Measurements from ENCODE around the gene ECE2.
"Not testable (repeated sequence)": the region's sequence is repeated elsewhere in the genome, so short reads cannot be mapped to it uniquely, and the experiment has no call there.

The ECE2 gene

DNA sequence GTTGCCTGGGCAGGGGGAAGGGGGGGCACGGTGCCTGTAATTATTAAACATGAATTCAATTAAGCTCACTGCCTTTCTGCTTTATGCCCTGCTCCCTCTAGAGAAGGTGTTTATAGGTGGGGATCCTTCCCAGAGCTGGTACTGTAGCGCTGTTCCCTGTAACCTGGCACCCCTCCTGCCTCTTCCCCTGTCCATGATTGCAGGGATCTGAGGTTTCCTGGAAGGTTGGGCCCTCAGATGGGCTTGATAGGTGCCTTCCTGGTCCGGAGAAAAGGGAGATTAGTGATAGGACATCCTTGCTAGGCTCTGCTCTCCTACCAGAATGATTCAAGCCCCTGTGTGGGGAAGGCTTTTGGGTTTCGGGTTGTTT is 59.5 kb downstream of the ECE2 start:
- in situ Hi-C loops (cut with MboI; ENCODE audit: low sequenced_read_pairs), result no loop called here

DNA sequence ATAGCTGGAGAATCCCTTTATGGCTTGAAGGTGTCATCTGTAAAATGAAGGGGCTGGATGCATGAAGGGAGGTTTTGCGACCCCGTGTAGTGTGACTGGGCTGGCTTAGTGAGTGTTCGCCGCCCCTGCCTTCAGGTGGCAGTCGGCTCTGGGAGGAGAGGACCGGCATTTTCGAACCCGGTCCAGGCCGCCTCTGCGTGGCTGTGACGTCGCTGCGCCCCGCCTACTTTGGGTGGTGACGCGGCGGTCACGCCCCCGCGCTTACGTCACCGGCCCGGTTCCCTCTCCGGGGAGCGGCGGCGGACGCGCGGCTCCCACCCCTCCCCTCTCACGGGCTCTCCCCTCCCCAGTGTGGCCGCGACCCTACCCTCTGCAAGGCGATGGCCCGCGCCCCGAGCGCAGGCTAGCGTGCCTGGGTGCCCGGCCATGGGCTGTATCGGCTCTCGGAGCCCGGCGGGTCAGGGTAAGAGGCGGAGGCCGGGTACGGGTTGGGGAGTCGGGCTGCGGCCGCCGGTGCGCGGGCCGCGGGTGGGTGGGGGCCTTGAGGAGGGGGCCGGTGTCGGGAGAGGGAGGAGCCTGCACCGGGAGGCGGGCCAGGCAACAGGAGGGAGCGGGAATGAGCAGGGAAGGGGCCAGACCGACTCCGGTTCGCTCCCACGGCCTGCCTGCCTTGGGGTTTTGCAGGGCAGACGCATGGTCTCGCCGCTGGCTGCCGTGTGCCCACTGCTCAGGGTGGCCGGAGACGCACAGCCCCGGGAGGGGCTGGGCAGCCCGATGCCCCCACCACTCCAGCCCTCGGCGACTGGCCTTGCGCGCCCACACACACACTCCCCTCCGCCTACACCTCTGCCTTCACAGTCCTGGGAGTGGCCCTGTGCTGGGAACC is 60.1 kb downstream of the ECE2 start:
- in situ Hi-C loops (cut with MboI; ENCODE audit: low sequenced_read_pairs), result no loop called here

DNA sequence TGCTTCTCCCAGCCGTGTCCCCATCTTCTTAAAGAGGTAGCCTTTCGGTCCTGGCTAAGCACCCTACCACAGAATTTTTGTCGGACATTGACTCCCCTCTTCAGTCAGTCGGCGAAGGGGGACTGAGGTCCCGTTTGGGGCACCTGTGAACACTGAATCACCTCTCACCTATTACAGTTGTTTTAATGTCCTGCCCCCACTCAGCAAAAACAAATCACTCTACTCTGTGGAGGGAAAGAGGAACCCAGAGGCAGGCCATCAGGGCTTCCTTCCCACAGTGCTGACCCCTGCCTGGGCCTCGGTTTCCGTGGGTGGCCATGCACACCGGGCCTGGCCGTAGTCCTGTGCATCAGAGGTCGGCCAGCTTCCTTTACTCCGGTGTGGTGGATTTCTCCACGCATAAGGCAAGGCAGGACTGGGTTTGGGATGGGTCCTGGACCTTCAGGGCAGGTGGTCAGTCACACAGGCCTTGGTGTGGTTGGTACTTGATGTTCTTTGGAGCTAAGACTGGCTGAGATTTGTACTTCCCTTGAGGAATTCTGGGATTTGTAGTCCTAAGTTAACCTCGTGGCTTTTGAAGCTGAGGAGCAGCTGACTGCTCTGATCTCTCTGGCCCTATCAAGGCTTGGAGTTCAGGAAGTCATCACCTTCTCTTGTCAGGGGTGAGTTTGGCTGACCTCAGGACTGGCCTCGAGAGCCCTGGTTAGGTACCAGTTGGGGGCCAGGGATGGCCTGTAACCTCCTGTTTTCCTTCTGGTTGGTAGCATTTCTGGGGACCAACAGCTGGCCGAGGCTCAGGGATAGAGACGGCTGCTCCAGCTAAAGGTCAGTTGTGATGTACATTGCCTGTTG is 61.0 kb downstream of the ECE2 start:
- in situ Hi-C loops (cut with MboI; ENCODE audit: low sequenced_read_pairs), result no loop called here

DNA sequence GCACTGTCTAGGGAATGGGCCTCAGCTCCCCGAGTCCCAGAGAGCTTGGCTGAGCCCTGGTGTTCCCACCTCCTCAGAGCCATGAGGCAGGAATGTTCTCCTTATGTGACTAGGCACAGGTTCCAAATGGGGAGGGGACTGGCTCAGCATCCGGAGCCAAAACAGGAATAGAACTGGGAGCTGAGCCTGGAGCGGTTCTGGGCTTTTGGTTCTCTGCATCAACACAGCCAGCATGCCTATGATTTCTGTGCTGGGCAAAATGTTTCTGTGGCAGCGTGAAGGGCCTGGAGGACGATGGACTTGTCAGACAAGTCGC is 61.5 kb downstream of the ECE2 start, which contains the start of gene FAM131A:
Gene FAM131A (plus strand): TSS at position 202 of the 316 bp plus-strand sequence. CDS start 31 bp downstream, at position 233.
- in situ Hi-C loops (cut with MboI; ENCODE audit: low sequenced_read_pairs), result no loop called here

DNA sequence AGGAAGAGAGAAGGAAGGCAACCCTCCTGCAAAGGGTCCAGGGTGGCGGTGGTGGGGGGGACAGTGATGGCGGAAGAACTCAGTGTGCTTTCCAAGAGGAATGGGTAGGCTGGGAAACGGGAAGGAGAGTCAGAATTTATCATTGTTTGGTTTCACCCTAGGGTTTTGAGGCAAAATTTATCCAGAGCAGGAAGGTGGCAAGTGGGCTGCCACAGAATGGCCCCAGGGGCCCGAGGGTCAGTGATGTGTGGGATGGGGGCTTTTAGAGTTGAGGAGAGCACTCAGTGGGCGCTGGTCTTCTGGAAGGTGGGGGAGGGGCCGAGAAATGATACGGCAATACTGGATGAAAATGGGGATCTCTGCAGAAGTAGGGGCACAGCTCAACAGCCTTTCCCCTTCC is 62.2 kb downstream of the ECE2 start:
- in situ Hi-C loops (cut with MboI; ENCODE audit: low sequenced_read_pairs), result no loop called here

DNA sequence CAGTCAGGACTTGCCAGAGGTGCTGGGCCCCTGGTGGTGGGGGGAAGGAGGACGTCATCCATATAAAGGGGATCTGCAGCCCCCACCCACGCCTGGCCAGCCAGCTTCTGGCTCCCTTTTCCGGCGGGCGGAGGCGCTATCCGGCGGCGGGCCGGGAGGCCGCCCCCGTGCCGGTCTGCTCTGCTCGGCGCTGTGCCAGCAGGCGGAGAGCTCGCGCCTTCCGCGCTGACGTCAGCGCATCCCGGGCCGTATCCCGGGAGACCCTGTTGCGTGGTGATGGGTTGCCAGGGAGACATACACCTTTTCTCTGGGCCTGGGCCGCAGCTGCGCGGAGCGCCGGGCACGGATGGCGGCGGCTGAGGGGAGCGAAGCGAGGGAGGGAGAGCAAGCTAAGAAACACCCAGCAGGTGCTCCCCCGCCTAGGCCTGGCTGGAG is 62.7 kb downstream of the ECE2 start:
- in situ Hi-C loops (cut with MboI; ENCODE audit: low sequenced_read_pairs), result no loop called here

DNA sequence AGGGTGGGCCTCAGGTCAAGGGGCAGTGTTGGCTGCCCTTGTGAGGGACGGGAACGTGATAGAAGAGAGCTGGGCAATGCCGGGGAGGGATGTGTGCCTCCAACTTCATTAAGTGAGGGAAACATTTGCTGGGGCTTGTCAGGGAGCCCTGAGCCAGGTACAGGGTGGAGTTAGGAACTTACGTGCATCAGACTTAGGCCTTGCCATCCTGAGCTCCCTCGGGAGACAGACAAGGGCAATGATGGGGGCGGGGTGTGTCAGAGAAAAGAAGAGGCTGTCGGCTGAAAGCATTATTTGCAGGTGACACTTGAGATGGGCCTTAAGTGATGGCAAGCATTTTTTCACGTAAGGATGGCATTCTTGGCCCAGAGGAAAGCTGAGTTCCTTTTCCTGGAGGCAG is 63.2 kb downstream of the ECE2 start:
- in situ Hi-C loops (cut with MboI; ENCODE audit: low sequenced_read_pairs), result no loop called here

DNA sequence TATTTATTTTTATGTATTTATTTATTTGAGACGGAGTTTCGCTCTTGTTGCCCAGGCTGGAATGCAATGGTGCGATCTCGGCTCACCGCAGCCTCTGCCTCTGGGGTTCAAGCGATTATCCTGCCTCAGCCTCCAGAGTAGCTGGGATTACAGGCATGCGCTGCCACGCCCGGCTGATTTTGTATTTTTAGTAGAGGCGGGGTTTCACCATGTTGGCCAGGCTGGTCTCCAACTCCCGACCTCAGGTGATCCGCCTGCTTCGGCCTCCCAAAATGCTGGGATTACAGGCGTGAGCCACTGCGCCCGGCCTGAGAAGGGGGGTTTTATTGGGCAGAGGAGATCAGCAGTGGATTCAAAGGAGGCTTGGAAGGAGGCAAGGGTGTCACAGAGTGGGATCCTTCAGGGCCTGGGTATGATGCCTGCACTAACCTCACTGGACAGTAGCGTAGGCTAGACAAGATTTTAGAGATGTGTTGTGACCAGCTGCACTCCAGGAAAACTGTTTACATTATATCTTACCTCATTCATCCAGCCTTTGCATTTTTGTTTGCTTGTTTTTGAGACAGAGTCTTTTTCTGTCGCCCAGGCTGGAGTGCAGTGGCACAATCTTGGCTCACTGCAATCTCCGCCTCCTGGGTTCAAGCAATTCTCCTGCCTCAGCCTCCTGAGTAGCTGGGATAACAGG is 63.8 kb downstream of the ECE2 start:
- in situ Hi-C loops (cut with MboI; ENCODE audit: low sequenced_read_pairs), result not testable (repeated sequence)

DNA sequence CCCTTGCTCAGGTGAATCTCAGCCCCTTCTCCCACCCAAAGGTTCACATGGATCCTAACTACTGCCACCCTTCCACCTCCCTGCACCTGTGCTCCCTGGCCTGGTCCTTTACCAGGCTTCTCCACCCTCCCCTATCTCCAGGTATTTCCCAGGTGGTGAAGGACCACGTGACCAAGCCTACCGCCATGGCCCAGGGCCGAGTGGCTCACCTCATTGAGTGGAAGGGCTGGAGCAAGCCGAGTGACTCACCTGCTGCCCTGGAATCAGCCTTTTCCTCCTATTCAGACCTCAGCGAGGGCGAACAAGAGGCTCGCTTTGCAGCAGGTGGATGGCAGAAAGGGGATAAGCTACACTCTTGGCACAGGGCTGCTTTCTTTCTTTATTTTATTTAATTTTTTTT is 66.1 kb downstream of the ECE2 start:
- in situ Hi-C loops (cut with MboI; ENCODE audit: low sequenced_read_pairs), result no loop called here
